PC-9 (cell line): ENCODE data around the gene SCGB3A1. TPM values are rescaled to one million over a fixed set of nuclear protein-coding genes. Genes with fewer than 3 reads are reported as not detected.

ENCODE experiments used
- BruUV-seq: library from RNA; stranded (reverse); fragments of 400-500 nt; replicated peaks from 2 replicates; lab custom pipeline; 2021; lab: Mats Ljungman, UMichigan
- CTCF ChIA-PET: fragments of 300-600 bp; sonication (Branson Sonifier 250); formaldehyde crosslinking; loops from one replicate; lab custom pipeline; 2022; ENCODE audit warnings: antibody characterized with exemption; lab: Charles Lee
- POLR2A ChIA-PET: fragments of 300-600 bp; sonication (Branson Sonifier 250); formaldehyde crosslinking; loops from one replicate; lab custom pipeline; 2022; ENCODE audit warnings: antibody characterized with exemption; ENCODE audit not compliant: unreplicated experiment; lab: Charles Lee
- DNase-seq, 2 experiments: peaks; one replicate each; pipeline versions ENCODE4 v3.0.0 to v3.0.0-alpha.2; 2015 to 2022; ENCODE audit warnings: mixed read lengths in 1 of 2
- H2AFZ ChIP-seq: fragments of 200-600 bp; sonication (generic); 2 replicates; pipeline ENCODE4 v1.8.1; 2017; ENCODE audit warnings: antibody characterized with exemption
- H3F3A ChIP-seq: fragments of 200-600 bp; sonication (generic); 2 replicates; pipeline ENCODE4 v1.8.1; 2017; ENCODE audit warnings: antibody characterized with exemption, mild to moderate bottlenecking, low read depth; ENCODE audit not compliant: insufficient read depth
- H3K27ac ChIP-seq: fragments of 200-600 bp; sonication (generic); 2 replicates; pipeline ENCODE4 v1.6.1; 2016; ENCODE audit warnings: mixed run types
- H3K27me3 ChIP-seq: fragments of 200-600 bp; sonication (generic); 2 replicates; pipeline ENCODE4 v1.6.1; 2016; ENCODE audit warnings: low read depth, mixed run types; ENCODE audit not compliant: insufficient read depth
- H3K36me3 ChIP-seq: fragments of 200-600 bp; sonication (generic); 2 replicates; pipeline ENCODE4 v1.6.1; 2016; ENCODE audit warnings: low read depth, mixed run types
- H3K4me1 ChIP-seq: fragments of 200-600 bp; sonication (generic); replicated peaks from 2 replicates; pipeline ENCODE4 v1.6.1; 2016; ENCODE audit warnings: mixed run types; ENCODE audit not compliant: insufficient read depth
- H3K4me2 ChIP-seq: fragments of 200-600 bp; sonication (generic); 2 replicates; pipeline ENCODE4 v1.6.1; 2017; ENCODE audit warnings: mixed run types
- H3K4me3 ChIP-seq: fragments of 200-600 bp; sonication (generic); 2 replicates; pipeline ENCODE4 v1.6.1; 2016; ENCODE audit warnings: mixed run types
- H3K79me2 ChIP-seq: fragments of 200-600 bp; sonication (generic); 2 replicates; pipeline ENCODE4 v1.6.1; 2017; ENCODE audit warnings: low read depth, mixed run types
- H3K9me2 ChIP-seq: fragments of 200-600 bp; sonication (generic); 2 replicates; pipeline ENCODE4 v1.8.1; 2017; ENCODE audit warnings: mild to moderate bottlenecking; ENCODE audit not compliant: insufficient read depth
- H3K9me3 ChIP-seq: fragments of 200-600 bp; sonication (generic); 2 replicates; pipeline ENCODE4 v1.8.1; 2016; ENCODE audit warnings: low read depth; ENCODE audit not compliant: insufficient read depth
- H4K20me1 ChIP-seq: fragments of 200-600 bp; sonication (generic); 2 replicates; pipeline ENCODE4 v1.8.1; 2017; ENCODE audit not compliant: insufficient read depth
- CTCF ChIP-seq: fragments of 200-600 bp; sonication (generic); conservative IDR thresholded peaks from 2 replicates; pipeline ENCODE4 v1.6.1; 2017; ENCODE audit warnings: mixed run types, antibody characterized with exemption, mild to moderate bottlenecking, moderate library complexity
- EZH2 ChIP-seq: fragments of 200-600 bp; sonication (generic); IDR thresholded peaks from 2 replicates; pipeline ENCODE4 v1.8.0; 2017; ENCODE audit warnings: antibody characterized with exemption, low read depth
- intact Hi-C: fragments of 100-400 bp; cut with micrococcal nuclease; formaldehyde crosslinking; loops from one replicate; pipeline ENCODE4 v1.10.0; 2022; ENCODE audit not compliant: unreplicated experiment
- total RNA-seq: library from RNA; stranded (reverse); gene quantifications from 2 replicates; pipeline ENCODE4 v1.2.3, GENCODE V29; 2021

The SCGB3A1 gene
- total RNA-seq, 1 experiment from 2014 or later = not detected

- Histone ChIP-seq H3K9me2 (no peaks in the 10 kb centered on the region), H3K36me3 (no peaks in the 10 kb centered on the region), H3K9me3 (no peaks in the 10 kb centered on the region), H3K4me1 (no peaks in the 10 kb centered on the region), H3F3A (no peaks in the 10 kb centered on the region), H3K4me2 (no peak overlapping the region), H2AFZ (no peak overlapping the region), H3K4me3 (no peak overlapping the region), H4K20me1 (no peaks in the 10 kb centered on the region), H3K79me2 (no peaks in the 10 kb centered on the region), H3K27ac (no peak overlapping the region), H3K27me3 (peaks cover 32% of the 10 kb centered on the region)
- DNase-seq = no peak
- no TSS peak for BruUV-seq
- TF ChIP-seq CTCF (no peak), EZH2 (no peak)
- intact Hi-C loops = no loop called here
- ChIA-PET CTCF (interaction anchor here (0.6 kb wide), 1 partner anchor 984 kb away, joined by 3 read pairs; no protein-coding TSS in a partner anchor), POLR2A (no interaction called here)
These were observed 7.0 kb upstream of the SCGB3A1 start for GRCh38 chr5:180598316-180598701.

DNA sequence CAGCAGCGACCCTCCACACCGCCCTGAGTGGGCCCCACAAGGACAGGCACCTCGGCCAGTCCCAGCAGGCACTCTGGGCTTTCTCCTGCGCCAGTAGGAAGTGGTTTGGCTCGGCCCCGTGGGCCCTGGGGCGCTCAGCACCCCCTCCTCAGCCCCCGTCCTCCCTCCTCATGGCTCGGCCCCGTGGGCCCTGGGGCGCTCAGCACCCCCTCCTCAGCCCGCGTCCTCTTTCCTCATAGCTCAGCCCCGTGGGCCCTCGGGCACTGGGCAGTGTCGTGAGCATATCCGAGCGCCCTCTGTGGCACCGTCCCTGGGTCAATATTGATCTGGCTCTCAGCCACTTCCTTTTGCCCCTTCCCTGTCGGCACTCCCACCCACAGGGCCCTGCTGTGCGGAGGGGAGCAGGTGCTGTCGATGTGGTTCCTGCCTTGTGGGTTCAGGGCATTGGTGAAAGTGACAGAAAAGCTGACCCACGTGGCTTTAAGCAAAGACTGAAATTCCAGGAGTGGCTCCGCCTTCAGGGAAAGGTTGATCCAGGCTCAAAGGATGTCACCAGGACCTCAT is 5.5 kb upstream of the SCGB3A1 start:
- H3K4me2 ChIP-seq = no peak overlapping the region
- intact Hi-C loops = no loop called here
- no TSS peak for BruUV-seq
- H3K79me2 ChIP-seq = no peaks in the 10 kb centered on the region
- no peaks in the 10 kb centered on the region for H4K20me1 ChIP-seq
- H3K4me3 ChIP-seq = no peak overlapping the region
- no peaks in the 10 kb centered on the region for H3K36me3 ChIP-seq
- H3K9me3 ChIP-seq = no peaks in the 10 kb centered on the region
- H3K4me1 ChIP-seq = no peaks in the 10 kb centered on the region
- no peaks in the 10 kb centered on the region for H3F3A ChIP-seq
- ChIA-PET CTCF (interaction anchor here (0.7 kb wide), 2 partner anchors 11 to 1383 kb away, joined by 8 to 10 read pairs; no protein-coding TSS in a partner anchor), POLR2A (interaction anchor here (0.6 kb wide), 1 partner anchor 11 kb away, joined by 13 read pairs; no protein-coding TSS in a partner anchor)
- no peak overlapping the region for H3K27ac ChIP-seq
- DNase-seq = no peak
- TF ChIP-seq EZH2 (no peak), CTCF (no peak)
- peaks cover 28% of the 10 kb centered on the region for H3K27me3 ChIP-seq
- no peaks in the 10 kb centered on the region for H3K9me2 ChIP-seq
- no peak overlapping the region for H2AFZ ChIP-seq

DNA sequence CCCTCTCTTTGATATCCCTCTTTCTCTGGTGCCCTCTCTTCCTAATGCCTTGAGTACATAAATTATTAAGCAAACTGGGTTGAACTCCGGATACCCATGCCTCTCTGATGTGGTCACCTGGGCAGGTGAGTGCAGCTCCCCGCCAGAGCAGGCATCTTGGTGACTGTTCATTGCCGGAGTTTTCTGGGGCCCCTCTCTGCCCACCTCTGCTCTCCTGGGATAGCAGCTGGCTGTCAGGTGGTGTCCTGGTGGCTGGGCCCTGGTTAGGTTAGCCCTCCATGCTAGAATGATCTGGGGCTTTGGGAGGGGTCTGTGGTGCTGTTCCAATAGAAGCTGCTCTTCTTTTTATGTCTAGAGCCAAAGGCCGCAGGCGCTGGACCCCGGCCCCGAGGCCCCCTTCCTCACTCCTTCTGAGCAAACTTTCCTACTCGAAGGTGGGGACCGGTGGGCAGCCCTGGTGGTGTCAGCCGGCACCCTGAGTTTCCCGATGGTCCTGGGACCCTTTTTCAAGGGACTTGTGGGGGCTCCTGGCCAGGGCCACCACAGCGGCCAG is 4.9 kb upstream of the SCGB3A1 start:
- Histone ChIP-seq H2AFZ (no peak overlapping the region), H3K27ac (no peak overlapping the region), H3F3A (no peaks in the 10 kb centered on the region), H3K4me2 (no peak overlapping the region), H3K4me1 (no peaks in the 10 kb centered on the region), H3K79me2 (no peaks in the 10 kb centered on the region), H3K9me3 (no peaks in the 10 kb centered on the region), H3K4me3 (no peak overlapping the region), H3K9me2 (no peaks in the 10 kb centered on the region), H3K36me3 (no peaks in the 10 kb centered on the region), H4K20me1 (no peaks in the 10 kb centered on the region), H3K27me3 (peaks cover 28% of the 10 kb centered on the region)
- no peak for TF ChIP-seq CTCF
- no peak for TF ChIP-seq EZH2
- POLR2A ChIA-PET = no interaction called here
- intact Hi-C loops = no loop called here
- CTCF ChIA-PET = interaction anchor here (0.7 kb wide), 2 partner anchors 11 to 1382 kb away, joined by 8 to 10 read pairs; no protein-coding TSS in a partner anchor
- no TSS peak for BruUV-seq
- no peak for DNase-seq
